Esophagus muscularis mucosa (tissue), 4 donors: ENCODE data around the gene HACE1. TPM values are rescaled to one million over a fixed set of nuclear protein-coding genes. Genes with fewer than 3 reads are reported as not detected.
"Not testable (repeated sequence)": the region's sequence is repeated elsewhere in the genome, so short reads cannot be mapped to it uniquely, and the experiment has no call there.

Experiments
- DNase-seq: peaks from one replicate; pipeline ENCODE4 v3.0.0-alpha.2; 2017; ENCODE audit errors: extremely low spot score
- H3K27ac ChIP-seq, 4 donors: fragments of 200-600 bp; sonication (generic); replicated peaks in 1 of 4; 1 replicate in 3 of 4; 2 replicates in 1 of 4; pipeline ENCODE4 v1.5.1; 2016 to 2019; ENCODE audit warnings: mild to moderate bottlenecking in 1 of 4
- H3K27me3 ChIP-seq, 4 donors: fragments of 200-600 bp; sonication (generic); one replicate each; pipeline versions ENCODE4 v1.5.1 to v1.6.0; 2016 to 2019
- H3K36me3 ChIP-seq, 4 donors: fragments of 200-600 bp; sonication (generic); one replicate each; pipeline ENCODE4 v1.5.1; 2016 to 2019
- H3K4me1 ChIP-seq, 4 donors: fragments of 200-600 bp; sonication (generic); one replicate each; pipeline ENCODE4 v1.5.1; 2016 to 2019
- H3K4me3 ChIP-seq, 4 donors: fragments of 200-600 bp; sonication (generic); 1 replicate in 2 of 4; 2 replicates in 2 of 4; pipeline ENCODE4 v1.5.1; 2016 to 2019; ENCODE audit warnings: mild to moderate bottlenecking in 4 of 4, moderate library complexity in 1 of 4
- H3K9me3 ChIP-seq, 4 donors: fragments of 200-600 bp; sonication (generic); 1 replicate in 3 of 4; 2 replicates in 1 of 4; pipeline ENCODE4 v1.5.1; 2016 to 2019
- CTCF ChIP-seq, 3 experiments: fragments of 200-600 bp in 2 of 3; fragments of 450-650 bp in 1 of 3; sonication (generic) in 2 of 3; IDR thresholded peaks; one replicate each; pipeline ENCODE4 v1.5.1; 2017 to 2019; ENCODE audit warnings: antibody characterized with exemption in 3 of 3, mild to moderate bottlenecking in 2 of 3, moderate library complexity in 1 of 3
- EP300 ChIP-seq: sonication (generic); formaldehyde crosslinking; IDR thresholded peaks from one replicate; pipeline ENCODE4 v1.6.1; 2017; ENCODE audit warnings: antibody characterized with exemption
- POLR2A ChIP-seq: fragments of 450-650 bp; IDR thresholded peaks from one replicate; pipeline ENCODE4 v1.6.1; 2017; ENCODE audit warnings: antibody characterized with exemption, moderate library complexity, mild to moderate bottlenecking, low read depth
- POLR2AphosphoS5 ChIP-seq, 2 donors: sonication (generic); formaldehyde crosslinking; IDR thresholded peaks; one replicate each; pipeline ENCODE4 v1.6.1; 2017; ENCODE audit warnings: antibody characterized with exemption in 2 of 2
- WGBS: methylation state at CpG from one replicate; pipeline ENCODE4 v1.1.5; 2018; 5-methylcytosine and 5-hydroxymethylcytosine counted together
- intact Hi-C: fragments of 100-400 bp; cut with DNase I; formaldehyde crosslinking; loops from one replicate; pipeline ENCODE4 v1.15.1; 2023
- total RNA-seq, 4 donors: library from RNA; depleted of rRNA; stranded (reverse); fragments of >200 nt; gene quantifications; one replicate each; pipeline versions ENCODE4 v1.1.0 to v1.2.1, GENCODE V29; 2016

HACE1 gene
- total RNA-seq, 4 donors from 2014 or later: 11.4 to 21.5 (median 18.7) TPM

DNA sequence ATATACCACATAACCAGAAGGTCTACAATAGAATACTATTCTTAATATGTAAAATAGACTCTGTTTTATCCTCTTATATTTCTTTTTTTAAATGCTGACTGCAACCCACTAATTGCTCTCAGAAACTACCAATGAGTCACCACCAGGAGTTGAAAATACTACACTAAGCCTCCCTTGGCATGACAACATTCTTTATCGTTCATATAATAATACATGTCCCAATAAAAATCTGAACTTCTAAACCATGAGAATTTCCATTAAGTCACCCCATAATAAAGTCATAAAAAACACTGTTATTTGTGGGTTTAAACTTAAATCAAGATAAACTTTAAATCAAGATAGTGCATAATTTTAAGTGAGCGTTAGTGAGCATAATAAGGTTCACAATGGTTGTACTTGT is 4.2 kb downstream of the HACE1 start:
- peaks cover 0 to 15% (median 5%) of the 10 kb centered on the region in 4 donors for H3K36me3 ChIP-seq
- no peak overlapping the region for H3K27ac ChIP-seq
- H3K27me3 ChIP-seq: no peaks in the 10 kb centered on the region
- no peaks in the 10 kb centered on the region for H3K9me3 ChIP-seq
- H3K4me3 ChIP-seq: no peak overlapping the region
- WGBS: 72% methylated on average over 2 of the region's 2 CpGs
- H3K4me1 ChIP-seq: peaks cover 5 to 11% (median 10%) of the 10 kb centered on the region in 4 donors
- TF ChIP-seq CTCF (IDR thresholded peaks at IDR 0.05): no peak
- TF ChIP-seq POLR2AphosphoS5 (IDR thresholded peaks at IDR 0.05): no peak
- TF ChIP-seq POLR2A: no peak
- TF ChIP-seq EP300: no peak
- intact Hi-C loops: no loop called here
- DNase-seq: no peak

GRCh38 chr6:104847721-104848120 is 12.0 kb downstream of the HACE1 start:
- H3K4me3 ChIP-seq, DNase-seq, H3K9me3 ChIP-seq, H3K27ac ChIP-seq, intact Hi-C loops, H3K27me3 ChIP-seq, H3K4me1 ChIP-seq: not testable (repeated sequence)
- H3K36me3 ChIP-seq: peaks cover 0 to 73% (median 25%) of the 10 kb centered on the region in 4 donors
- WGBS: 86% methylated on average over 8 of the region's 8 CpGs

DNA sequence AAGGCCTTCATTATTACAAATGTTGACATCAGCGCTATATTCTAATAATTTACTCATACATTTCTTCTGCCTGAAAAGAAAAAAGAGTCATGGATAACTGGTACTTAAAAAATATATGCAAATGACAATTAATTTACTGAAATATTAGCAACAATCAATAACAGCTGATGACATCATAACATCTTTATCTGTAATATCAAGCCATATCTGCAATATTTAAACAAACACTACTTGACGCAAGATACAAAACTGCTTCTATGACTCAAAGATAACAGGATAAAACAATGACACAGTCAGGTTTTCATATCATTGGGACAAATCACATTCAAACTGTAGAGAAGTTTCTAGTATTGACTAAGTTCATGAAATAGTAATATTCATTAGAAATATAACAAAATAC is 16.5 kb downstream of the HACE1 start:
- H3K9me3 ChIP-seq: no peaks in the 10 kb centered on the region
- whole genome bisulfite sequencing: 93% methylated on average over 2 of the region's 2 CpGs
- peaks cover 0 to 68% (median 18%) of the 10 kb centered on the region in 4 donors for H3K36me3 ChIP-seq
- DNase-seq: no peak
- no peak overlapping the region for H3K4me3 ChIP-seq
- H3K27me3 ChIP-seq: no peaks in the 10 kb centered on the region
- no peak overlapping the region for H3K27ac ChIP-seq
- intact Hi-C loops: no loop called here
- TF ChIP-seq CTCF (IDR thresholded peaks at IDR 0.05) (no peak), POLR2A (no peak), POLR2AphosphoS5 (IDR thresholded peaks at IDR 0.05) (no peak), EP300 (no peak)
- no peaks in the 10 kb centered on the region for H3K4me1 ChIP-seq

DNA sequence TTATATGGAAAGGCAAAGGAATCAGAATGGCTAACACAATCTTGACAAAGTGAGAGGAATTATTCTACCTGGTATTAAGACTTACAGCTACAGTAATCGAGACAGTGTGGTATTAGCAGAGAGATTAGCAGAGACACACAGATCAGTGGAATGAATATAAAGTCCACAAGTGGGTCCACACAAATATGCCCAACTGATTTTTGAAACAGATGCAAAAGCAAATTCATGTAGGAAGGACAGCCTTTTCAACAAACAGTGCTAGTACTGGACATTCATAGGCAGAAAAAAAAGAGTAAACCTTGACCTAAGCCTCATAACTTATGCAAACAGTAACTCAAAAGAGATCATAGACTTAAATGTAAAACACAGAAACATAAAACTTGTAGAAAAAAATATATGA is 22.6 kb downstream of the HACE1 start:
- intact Hi-C loops: no loop called here
- Histone ChIP-seq H3K4me3 (no peak overlapping the region), H3K36me3 (peaks cover 7 to 52% (median 26%) of the 10 kb centered on the region in 4 donors), H3K4me1 (no peaks in the 10 kb centered on the region), H3K27ac (no peak overlapping the region), H3K9me3 (no peaks in the 10 kb centered on the region), H3K27me3 (no peaks in the 10 kb centered on the region)
- DNase-seq: no peak
- TF ChIP-seq CTCF (IDR thresholded peaks at IDR 0.05): no peak
- 100% methylated on average over 1 of the region's 1 CpG for WGBS

DNA sequence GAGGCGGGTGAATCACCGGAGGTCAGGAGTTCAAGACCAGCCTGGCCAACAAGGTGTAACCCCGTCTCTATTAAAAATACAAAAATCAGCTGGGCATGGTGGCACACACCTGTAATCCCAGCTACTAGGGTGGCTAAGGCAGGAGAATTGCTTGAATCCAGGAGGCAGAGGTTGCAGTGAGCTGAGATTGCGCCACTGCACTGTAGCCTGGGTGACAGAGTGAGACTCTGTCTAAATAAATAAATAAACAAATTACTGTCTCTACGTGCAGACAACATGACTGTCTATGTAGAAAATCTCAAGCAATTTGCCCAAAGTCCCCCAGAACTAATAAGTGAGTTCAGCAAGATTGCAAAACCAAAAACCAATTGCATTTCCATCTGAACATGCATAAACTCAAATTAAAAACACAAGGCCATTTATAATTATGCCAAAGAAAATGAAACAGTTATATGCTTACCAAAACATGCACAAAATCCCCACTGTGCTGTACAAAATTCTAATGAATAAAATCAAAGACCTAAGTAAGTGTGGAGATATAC is 23.2 kb downstream of the HACE1 start:
- intact Hi-C loops, DNase-seq: not testable (repeated sequence)

DNA sequence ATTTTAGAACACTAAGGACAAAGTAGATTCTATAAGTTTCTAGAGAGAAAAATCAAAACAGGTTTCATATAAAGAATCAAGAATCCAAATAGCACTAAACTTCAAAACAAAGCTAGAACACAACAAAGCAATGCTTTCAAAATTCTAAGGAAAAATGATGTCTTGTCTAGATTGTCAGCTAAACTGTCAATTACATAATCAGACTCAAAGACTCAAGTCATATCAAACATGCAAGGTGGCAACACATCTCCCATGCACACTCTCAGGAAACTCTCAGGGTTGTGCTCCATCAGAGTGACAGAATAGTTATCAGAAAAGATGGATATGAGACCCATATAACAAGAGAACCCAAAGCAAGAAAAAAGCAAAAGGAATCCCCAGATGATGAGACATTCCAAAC is 23.9 kb downstream of the HACE1 start:
- no peak for DNase-seq
- Histone ChIP-seq H3K4me3 (no peak overlapping the region), H3K4me1 (no peaks in the 10 kb centered on the region), H3K9me3 (no peaks in the 10 kb centered on the region), H3K27ac (no peak overlapping the region), H3K36me3 (peaks cover 7 to 56% (median 28%) of the 10 kb centered on the region in 4 donors), H3K27me3 (no peaks in the 10 kb centered on the region)
- intact Hi-C loops: no loop called here
- TF ChIP-seq CTCF (IDR thresholded peaks at IDR 0.05) (no peak), EP300 (no peak), POLR2A (no peak), POLR2AphosphoS5 (IDR thresholded peaks at IDR 0.05) (no peak)

More for the DNA sequence above, 23.2 kb downstream of the HACE1 start:
- H3K27ac ChIP-seq, H3K4me1 ChIP-seq, H3K4me3 ChIP-seq, H3K9me3 ChIP-seq, H3K27me3 ChIP-seq: not testable (repeated sequence)
- peaks cover 7 to 53% (median 24%) of the 10 kb centered on the region in 4 donors for H3K36me3 ChIP-seq
- WGBS: 89% methylated on average over 5 of the region's 5 CpGs
